T-helper 9 cell (primary cell): ENCODE data around the gene KRT2.

ENCODE experiments used
- DNase-seq: peaks from one replicate; pipeline ENCODE4 v3.0.0-alpha.2; 2020
- total RNA-seq, 2 donors: gene quantifications; one replicate each; lab custom pipeline; 2026; lab: John Stamatoyannopoulos, UW

KRT2 gene
- 0 to 0.24 reads per million in 2 donors for total RNA-seq

DNA sequence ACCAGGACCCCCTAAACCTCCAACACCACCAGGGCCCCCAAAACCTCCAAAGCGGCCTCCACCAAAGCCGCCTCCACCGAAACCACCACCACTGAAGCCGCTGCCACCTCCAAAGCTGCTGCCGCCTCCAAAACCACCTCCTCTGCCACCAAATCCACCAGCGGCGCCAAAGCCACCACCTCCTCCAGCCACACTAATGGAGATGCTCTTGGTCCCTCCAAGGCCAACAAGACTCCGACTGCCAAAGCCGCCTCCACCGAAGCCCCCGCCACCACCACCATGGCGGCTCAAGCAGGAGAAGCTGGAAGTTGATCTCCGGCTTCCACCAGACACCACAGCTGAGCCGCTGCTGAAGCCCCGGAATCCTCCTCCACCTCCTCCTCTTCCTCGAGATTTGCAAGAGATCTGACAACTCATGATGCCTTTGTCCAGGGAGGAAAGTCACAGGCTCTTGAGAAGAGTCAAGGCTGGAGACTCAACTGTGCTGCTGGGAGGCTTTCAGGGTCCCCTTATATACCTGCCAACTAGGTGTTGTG is at the start of gene KRT2:
Gene KRT2 (minus strand): TSS at position 486 of the 536 bp plus-strand sequence. CDS start 69 bp downstream, at position 417.
- DNase-seq, result no peak

DNA sequence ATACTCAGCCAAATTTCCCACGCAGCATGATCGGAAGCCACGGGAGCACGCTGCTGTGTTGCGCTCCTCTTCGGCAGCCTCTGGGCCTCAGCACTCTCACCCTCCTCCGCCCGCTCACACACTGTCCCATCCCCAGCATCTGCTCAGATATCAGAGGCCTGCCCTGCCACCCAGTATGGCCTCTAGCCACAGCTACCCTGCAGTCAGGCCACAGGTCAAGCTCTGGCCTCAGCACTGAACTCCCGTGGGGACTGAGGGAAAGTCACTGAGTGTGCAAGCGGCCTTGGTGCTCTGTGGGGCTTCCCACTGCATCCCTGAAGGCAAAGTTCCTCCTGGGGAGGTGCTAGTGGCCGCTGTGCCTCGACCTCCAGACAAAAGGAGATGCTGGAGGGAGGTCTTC is 49.3 kb upstream of the KRT2 start:
- DNase-seq, result no peak

DNA sequence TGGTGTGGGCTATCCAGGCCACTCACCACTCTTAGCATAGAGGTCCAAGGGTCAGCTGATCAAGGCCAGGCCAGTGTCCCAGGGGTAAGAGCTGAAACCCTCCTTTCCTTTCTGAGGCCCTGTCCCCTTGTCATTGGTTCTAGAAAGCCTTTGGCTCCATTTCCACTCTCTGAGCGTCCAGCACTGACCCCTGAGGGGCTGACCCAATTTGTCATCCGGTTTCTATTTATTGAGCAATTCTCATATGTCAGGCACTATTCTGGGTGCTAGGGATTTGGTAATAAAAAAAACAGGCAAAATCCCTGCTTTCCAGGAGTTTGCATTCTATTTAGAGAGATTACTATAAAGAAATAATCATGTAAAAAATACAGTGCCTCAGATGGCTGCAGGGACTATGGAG is 47.9 kb upstream of the KRT2 start:
- no peak for DNase-seq

GRCh38 chr12:52699373-52699772 is 47.4 kb upstream of the KRT2 start:
- DNase-seq, result no peak

DNA sequence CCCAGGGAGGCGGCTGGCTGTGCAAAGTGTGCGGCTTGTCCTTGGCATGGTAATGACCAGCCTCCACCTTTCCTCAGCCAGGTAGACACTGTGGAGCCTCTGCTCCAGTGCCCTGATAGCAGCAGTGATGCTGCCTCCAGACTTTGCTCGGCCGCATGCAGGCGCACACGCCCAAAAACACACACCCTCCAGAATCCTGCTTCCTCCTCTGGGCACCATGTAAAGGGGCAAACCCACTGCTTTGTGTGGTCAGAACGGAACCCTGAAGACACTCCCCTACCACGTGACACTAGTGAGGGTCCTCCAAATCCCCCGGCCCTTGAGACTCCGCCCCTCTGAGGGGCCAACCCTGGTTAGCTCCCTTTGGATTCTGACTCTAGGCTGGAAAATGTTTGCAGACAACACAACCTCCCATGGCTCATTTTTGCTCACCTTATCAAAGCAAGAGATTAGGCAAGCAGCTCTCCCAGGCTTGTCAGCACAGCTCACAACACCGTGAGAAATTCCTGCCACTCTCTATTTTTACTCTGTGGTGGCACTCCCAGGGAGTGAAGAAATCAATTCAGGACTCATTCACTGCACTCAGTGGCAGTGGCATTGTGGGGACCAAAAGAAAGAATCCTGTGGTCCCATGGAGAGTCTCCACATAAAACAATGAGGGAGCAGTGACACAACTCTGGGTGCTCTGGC is 46.8 kb upstream of the KRT2 start:
- DNase-seq, result no peak

- no peak for DNase-seq
Observed at GRCh38 chr12:52697058-52697582, 45.1 kb upstream of the KRT2 start.

GRCh38 chr12:52696588-52696987 is 44.6 kb upstream of the KRT2 start:
- DNase-seq, result no peak

- DNase-seq, result no peak
Observed at GRCh38 chr12:52695039-52695438, 43.0 kb upstream of the KRT2 start.

DNA sequence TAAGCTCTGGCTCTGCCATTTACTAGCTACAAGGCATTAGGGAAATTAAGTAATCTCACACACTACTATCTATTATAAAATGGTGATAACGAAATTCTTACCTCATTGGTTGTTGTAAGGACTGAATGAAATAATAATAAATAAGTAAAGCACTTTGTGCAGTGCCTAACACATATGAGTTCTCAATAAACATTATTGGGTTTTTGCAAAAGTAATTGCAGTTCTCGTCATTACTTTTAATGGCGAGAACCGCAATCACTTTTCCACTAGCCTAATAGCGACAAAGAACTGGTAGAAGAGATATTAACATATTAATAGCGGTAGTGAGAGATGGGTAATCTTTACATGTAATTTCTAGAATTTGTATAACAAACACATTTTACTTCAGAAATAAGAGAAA is 42.1 kb upstream of the KRT2 start:
- no peak for DNase-seq

GRCh38 chr12:52693261-52693660 is 41.2 kb upstream of the KRT2 start:
- DNase-seq, result no peak

GRCh38 chr12:52692254-52692653 is 40.2 kb upstream of the KRT2 start:
- DNase-seq, result no peak

- no peak for DNase-seq
Observed at GRCh38 chr12:52691841-52692150, 39.8 kb upstream of the KRT2 start.

GRCh38 chr12:52691076-52691840 is 39.2 kb upstream of the KRT2 start:
- DNase-seq, result peak; percentile 41

DNA sequence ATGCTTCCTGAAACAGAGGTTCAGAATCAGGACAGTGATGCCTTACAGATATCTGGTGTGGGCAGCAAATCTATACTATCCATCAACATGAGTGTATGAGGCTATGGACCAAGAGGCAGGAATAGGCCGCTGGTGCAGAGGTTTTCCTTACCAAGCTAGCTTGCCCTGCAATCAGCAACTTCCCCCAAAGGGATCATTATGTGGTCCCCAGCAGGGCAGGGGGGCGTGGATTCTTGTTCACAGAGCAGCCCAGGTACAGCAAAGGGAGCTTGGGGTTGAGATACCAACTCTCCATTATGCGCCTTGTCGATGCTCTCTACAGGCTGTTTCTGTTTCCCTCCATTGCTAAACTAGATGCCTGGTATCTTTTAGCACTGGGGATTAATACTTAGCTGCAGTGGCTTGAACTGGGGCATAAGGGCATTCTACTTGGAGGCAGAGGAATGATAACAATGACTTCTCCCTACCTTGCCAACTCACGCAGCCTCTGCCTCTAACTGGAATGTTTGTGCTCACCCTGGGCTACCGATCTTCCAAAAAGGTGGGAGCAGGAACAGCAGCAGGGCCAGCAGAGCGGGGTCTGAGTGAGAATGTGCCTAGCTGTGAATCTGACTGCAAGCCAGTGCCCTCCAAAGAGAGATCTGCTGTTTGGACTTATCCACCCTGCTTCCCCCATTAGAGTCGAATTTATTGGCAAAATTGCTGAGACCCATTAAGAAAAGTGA is 38.5 kb upstream of the KRT2 start:
- DNase-seq, result no peak

GRCh38 chr12:52689936-52690335 is 37.9 kb upstream of the KRT2 start:
- no peak for DNase-seq

- no peak for DNase-seq
Observed at GRCh38 chr12:52689239-52689638, 37.2 kb upstream of the KRT2 start.

DNA sequence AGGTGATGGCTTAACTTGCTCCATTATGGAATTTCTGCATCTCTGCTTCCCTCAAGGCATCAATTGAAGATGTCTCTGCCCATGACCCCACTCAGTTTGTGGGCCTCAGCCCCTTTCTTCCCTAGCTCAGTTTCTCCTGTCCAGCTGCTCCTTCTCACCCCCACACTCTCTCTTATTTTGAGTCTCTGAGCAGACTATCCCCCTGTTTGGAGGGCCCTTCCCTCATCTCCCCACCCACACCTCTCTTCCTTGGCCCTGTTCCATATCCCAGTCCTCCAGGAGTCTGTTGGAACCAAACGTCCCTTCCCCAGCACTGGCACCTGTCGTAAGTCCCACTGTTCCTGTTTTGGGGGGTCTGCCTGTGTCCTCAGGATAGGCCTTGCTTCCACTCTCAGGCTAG is 36.5 kb upstream of the KRT2 start:
- DNase-seq, result no peak

- DNase-seq, result no peak
Observed at GRCh38 chr12:52687497-52688385, 35.7 kb upstream of the KRT2 start.

GRCh38 chr12:52686756-52687487 is 34.9 kb upstream of the KRT2 start:
- no peak for DNase-seq

GRCh38 chr12:52686063-52686462 is 34.1 kb upstream of the KRT2 start:
- no peak for DNase-seq

GRCh38 chr12:52685406-52685890 is 33.4 kb upstream of the KRT2 start:
- no peak for DNase-seq
